Adrenal gland (tissue), 5 donors: ENCODE results near the gene TUBGCP6.

Experiments used
- CTCF ChIP-seq, 6 experiments: fragments of 450-650 bp in 4 of 6; fragments of 200-600 bp in 2 of 6; sonication (generic) in 1 of 6; IDR thresholded peaks; 1 replicate in 5 of 6; 2 replicates in 1 of 6; pipeline versions ENCODE4 v1.5.1 to v1.8.0; 2016 to 2021; ENCODE audit warnings: antibody characterized with exemption in 6 of 6, mild to moderate bottlenecking in 2 of 6, moderate library complexity in 1 of 6
- POLR2A ChIP-seq, 2 donors: fragments of 450-650 bp; IDR thresholded peaks; one replicate each; pipeline ENCODE4 v1.6.1; 2017; ENCODE audit warnings: antibody characterized with exemption in 2 of 2, mild to moderate bottlenecking in 2 of 2, moderate library complexity in 1 of 2
- donor health status: DM: no; HTN: no; CAD: no.

- TF ChIP-seq CTCF (IDR thresholded peaks at IDR 0.05), result no peak
- TF ChIP-seq POLR2A (IDR thresholded peaks at IDR 0.05), result no peak
These were observed 20.8 kb downstream of the TUBGCP6 start for GRCh38 chr22:50224071-50224470.
